ENCODE results near the gene SEMA5B.

The SEMA5B gene, protein sequence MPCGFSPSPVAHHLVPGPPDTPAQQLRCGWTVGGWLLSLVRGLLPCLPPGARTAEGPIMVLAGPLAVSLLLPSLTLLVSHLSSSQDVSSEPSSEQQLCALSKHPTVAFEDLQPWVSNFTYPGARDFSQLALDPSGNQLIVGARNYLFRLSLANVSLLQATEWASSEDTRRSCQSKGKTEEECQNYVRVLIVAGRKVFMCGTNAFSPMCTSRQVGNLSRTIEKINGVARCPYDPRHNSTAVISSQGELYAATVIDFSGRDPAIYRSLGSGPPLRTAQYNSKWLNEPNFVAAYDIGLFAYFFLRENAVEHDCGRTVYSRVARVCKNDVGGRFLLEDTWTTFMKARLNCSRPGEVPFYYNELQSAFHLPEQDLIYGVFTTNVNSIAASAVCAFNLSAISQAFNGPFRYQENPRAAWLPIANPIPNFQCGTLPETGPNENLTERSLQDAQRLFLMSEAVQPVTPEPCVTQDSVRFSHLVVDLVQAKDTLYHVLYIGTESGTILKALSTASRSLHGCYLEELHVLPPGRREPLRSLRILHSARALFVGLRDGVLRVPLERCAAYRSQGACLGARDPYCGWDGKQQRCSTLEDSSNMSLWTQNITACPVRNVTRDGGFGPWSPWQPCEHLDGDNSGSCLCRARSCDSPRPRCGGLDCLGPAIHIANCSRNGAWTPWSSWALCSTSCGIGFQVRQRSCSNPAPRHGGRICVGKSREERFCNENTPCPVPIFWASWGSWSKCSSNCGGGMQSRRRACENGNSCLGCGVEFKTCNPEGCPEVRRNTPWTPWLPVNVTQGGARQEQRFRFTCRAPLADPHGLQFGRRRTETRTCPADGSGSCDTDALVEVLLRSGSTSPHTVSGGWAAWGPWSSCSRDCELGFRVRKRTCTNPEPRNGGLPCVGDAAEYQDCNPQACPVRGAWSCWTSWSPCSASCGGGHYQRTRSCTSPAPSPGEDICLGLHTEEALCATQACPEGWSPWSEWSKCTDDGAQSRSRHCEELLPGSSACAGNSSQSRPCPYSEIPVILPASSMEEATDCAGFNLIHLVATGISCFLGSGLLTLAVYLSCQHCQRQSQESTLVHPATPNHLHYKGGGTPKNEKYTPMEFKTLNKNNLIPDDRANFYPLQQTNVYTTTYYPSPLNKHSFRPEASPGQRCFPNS

DNA sequence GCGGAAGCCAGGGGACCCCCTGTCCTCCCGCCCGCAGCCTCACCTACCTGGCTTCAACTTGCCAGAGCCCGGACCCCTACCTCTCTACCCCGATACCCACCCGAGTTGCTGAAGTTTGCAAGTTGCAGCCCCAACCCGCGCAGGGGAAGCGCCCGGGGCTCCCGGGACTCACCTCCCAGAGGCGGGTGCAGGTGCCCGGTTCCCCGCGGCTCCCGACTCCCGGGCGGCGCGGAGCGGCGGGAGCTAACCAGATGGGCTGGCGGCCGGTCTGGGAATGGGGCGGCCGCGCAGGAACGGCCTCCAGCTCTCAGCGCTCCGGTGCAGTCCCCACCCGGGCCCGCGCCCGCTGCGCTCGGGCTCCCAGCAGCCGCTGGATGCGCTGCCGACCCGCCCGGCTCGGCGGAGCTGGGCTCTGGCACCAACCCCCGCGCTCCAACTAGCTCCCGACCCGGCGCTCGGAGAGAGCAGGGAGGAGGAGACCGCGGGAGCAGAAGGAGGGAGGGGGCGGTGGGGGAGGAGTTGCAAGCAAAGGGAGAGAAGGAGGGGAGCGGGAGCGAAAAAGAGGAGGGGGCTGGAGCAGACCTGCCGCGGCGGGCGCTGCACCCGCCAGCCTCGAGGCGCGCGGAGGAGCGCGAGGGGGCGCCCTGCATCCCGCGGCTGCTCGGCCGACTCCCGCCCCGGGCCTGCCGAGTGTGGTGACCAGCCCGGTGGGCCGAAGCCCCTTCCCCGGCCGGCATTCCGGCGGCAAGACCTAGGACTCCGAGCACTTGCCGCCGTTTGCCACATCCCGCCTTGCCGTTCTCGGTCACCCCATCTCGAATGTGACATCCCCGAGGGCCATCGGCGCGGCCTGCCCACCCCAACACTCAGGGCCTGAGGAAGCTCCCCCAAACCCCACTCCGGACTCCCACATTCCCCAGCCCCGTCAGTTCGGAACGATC is at the start of gene SEMA5B:
Gene SEMA5B (minus strand): TSS at position 472 of the 941 bp plus-strand sequence. CDS start 66,500 bp downstream, outside the sequence.
- no peak for DNase-seq (ENCODE audit: low read depth in 2 of 2)

DNA sequence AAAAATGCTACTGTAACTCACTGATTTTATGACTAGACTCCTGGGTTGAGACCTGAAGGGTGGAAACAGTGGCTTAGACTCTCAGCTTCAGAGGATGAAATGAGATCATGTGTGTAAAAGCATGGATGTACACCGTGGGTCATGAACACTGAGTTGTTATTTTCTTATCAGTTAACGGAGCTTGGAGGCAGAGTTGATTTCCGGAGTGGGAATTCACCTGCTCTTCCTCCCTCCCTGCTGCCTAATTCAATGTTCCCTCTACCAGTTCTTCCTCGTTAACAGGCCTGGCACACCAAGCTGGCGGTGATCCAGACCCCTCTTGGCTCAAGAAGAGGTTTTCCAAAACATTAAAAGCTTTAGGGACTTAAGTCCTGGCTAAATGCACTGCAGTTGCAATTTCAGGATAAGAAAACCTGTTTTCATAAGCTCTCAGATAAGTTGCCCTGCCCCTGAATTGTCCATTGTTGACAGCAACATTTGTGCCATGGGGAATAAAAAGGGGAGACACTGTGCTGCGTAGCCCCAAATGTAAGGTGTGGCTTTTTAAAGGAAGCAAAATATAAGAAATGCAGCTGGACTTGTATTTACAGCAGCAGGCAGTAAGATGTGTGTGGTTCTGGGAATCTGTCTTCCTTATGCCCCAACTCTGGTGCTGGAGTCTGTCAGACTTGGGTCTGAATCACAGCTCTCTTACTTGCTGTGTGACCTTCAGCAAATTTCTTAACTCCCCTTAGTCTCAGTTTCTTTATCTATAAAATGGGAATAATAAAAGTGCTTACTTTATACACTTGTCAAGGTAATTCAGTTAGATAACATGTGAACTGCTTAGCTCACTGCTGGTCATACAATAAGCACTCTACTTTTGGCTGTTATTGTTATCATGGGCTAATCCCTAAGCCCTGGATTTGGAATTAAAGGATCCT is 49.2 kb upstream of the SEMA5B start:
- DNase-seq (ENCODE audit: low read depth in 2 of 2): no peak

DNA sequence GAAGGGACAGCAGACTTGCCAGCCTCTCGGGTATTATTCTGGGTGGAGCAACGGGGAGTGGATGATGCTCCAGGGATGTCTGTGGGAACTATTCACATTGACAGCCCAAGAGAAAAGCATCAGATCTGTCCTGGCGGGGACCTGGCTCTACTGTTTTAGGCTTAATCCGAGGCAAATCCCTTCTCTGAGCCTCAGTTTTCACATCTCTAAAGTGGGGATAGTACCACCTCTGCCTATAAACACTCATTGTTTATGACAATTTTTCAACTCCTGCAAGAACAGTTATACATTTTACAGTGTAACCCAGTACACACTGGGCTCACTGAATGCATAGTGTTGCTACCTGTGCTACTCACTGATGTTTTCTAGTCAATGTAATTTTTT is 48.5 kb upstream of the SEMA5B start:
- no peak for DNase-seq (ENCODE audit: low read depth in 2 of 2)

DNA sequence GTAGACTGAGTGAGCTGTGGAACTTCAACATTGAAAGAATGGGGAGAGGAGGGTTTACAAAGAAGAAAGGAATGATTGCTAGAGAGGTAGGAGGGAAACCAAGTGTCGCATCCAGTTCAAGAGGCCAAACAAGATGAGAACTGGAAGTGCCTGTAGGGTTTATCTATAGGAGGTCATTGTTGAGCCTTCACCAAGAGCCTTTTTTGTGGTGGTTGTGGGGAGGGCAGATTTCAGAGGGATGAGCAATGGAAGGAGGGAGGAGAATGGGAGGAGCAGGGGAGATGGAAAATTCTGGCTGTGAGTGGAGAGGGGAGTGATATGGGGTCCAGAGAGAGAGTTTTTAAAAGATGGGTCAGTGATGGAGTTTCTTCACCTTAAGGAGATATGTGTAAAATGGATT is 47.8 kb upstream of the SEMA5B start:
- no peak for DNase-seq (ENCODE audit: low read depth in 2 of 2)

DNA sequence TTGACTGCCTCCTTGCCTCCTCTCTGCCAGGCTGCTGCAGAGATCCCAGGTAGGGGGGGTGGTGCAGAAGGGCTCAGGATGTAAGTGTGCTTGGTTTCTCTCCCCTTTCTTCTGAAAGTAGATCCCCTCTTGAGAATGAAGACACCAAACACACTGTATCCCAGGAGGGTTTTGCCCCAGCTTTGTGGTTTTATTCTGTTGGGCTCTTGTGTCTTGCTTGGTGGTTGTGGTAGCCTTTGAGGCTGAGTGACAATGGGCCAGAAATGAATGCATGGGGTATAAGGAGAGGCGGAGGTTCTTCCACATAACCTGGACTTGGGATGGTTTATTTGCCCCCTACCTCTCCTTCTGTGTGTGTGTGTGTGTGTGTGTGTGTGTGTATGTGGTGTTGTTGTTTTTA is 45.0 kb upstream of the SEMA5B start:
- no peak for DNase-seq (ENCODE audit: low read depth in 2 of 2)

DNA sequence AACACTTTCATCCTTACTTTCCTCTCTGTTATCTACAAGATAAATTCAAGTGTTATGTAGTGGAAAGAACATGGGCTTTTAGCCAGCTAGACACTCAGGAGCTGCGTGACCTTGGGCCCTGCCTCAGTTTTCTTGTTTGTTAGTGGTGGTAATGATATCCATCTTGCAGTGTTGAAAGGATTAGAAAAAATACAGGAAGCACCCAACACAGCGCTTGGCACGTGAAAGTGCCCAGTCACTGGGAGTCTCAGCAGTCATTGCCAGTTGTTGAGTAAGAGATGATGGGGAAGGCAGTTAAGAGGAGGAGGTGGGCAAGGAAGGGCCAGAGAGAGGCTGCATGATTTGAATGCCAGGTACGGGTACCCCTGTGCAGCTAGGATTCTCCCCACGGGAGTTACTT is 44.6 kb upstream of the SEMA5B start:
- no peak for DNase-seq (ENCODE audit: low read depth in 2 of 2)

DNA sequence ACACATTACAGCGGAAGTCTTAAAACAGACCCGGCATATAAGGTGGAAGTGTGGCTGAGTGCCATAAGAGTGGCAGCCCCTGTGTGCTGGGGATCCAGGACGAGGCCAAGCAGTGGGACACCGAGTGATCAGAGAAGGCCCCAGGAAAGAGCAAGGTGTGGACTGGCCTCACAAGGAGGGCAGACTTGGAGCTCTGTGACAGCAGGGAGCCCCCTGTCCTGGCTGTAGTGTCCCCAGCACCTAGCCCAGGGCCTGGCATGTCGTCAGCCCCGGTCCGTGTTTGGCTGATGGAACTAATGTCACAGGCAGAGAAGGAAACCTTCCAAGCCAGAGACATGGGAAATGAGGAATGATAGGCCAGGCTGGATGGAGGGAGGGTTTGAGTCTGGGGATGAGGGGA is 44.0 kb upstream of the SEMA5B start:
- DNase-seq (ENCODE audit: low read depth in 2 of 2): no peak

DNA sequence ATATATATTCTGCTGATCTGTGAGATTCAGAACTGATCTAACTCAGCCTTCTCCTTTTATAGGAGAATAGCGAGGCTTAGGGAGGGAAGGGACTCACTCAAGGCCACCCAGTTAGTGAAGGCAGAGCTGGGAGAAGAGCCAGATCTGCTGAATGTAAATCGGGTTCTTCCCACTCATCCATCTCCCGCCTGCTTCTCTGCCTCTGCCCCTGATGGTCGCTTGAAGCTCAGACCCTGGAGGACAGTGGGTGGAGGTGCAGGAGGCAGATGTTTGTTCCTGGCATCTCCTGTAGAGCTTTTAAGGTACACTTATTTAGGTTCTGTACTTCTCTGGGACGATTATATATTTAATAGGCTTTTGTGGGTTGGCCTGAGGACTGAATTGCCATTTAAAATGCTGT is 43.6 kb upstream of the SEMA5B start:
- DNase-seq (ENCODE audit: low read depth in 2 of 2): no peak

DNA sequence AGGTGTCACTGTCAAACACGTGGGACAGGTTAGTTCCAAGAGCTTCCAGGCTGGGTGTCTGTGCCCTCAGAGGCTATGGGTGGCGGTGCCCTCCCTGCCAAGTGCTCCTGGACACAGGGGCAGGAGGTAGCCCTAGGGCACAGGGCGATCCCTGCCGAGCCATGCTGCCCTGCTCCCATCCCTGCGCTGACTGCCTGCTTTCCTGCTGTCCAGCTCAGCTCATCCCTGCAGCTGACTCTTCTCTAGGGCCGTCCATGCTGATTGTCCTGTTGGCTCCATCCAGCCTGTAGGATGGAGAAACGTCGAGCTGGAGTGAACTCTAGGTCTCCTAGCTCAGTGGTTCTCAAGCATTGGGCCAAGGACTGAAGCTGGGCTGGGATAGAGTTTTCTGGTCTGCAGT is 42.9 kb upstream of the SEMA5B start:
- DNase-seq (ENCODE audit: low read depth in 2 of 2): no peak

DNA sequence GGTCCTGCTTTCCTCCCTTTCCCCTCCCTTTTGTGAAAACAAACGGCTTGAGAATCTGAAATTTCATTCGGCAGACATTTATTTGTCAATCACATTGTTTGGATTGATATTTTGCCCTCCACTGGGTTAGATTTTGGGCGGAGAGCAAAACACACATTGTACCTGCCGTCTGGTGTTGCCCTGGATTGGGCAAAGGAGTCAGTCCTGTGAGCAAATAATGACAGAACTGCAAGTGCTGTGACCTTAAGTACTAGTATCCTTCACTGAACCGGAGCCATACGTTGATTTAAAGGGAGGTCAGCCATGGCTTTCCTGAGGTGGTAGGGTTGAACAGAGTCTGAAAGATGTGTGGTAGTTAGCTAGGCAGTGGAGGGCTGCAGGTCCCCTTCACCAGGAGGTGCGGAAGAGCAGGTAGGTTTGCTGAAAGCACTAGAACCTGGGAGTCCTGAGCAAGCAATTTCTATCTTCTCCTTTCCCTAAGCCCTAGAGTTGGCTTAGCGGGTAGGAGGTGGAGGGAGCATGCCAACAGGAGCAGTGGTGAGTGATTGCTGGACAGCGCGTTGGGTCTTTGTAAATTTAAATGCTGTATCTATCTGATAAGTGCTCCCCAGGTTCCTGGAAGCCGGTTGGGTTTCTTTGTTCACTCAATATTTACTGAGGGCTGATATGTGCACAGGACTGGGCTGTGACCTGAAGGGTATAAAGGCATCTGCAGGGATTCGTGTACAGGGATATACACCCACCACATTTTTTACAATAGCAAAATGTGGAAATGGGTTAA is 41.2 kb upstream of the SEMA5B start:
- DNase-seq (ENCODE audit: low read depth in 2 of 2): no peak

DNA sequence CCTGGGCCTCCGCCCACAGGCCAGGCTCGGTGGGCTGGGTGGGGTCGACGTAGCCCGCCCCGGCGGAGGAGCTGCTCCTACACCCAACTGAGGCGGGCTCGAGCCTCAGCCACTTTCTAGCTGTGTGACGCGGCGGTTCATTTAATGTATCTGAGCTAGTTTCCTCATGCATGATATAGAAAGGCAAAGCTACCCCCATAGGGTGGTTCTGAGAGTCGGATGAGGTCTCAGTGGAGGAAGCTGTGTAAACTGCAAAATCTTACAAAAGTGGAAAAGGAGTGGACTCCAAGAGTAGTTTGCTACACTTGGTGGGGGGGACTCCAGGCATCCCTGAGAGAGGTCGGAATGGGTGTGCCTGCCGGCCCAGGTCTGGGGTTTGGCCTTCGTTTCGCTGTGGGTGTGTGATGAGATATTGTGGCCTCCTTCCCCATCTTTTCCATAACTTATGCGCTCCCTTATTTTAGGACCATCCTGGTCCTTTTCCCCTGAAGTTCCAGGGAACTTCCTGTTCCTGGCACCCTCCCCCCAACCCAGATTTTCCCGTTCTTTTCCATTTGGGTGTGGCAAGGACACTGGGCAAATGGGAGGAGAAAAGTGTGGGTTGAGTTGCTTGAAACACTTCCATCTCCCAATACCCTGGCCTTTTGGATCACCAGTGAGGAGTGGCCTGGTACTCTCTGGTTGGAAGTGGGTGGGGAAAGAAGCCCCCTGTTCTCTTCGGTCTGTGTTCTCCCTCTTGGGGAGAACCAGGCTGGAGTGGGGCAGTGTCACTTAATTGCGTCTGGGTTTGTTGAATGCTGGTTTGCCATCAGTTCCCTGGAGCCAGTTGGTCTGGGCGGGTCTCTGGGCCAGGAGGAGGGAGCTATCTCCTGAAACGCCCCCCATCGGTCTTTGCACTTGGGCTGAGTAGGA is 40.4 kb upstream of the SEMA5B start:
- DNase-seq (ENCODE audit: low read depth in 2 of 2): peak in 1 of 2 donors; percentile 4

DNA sequence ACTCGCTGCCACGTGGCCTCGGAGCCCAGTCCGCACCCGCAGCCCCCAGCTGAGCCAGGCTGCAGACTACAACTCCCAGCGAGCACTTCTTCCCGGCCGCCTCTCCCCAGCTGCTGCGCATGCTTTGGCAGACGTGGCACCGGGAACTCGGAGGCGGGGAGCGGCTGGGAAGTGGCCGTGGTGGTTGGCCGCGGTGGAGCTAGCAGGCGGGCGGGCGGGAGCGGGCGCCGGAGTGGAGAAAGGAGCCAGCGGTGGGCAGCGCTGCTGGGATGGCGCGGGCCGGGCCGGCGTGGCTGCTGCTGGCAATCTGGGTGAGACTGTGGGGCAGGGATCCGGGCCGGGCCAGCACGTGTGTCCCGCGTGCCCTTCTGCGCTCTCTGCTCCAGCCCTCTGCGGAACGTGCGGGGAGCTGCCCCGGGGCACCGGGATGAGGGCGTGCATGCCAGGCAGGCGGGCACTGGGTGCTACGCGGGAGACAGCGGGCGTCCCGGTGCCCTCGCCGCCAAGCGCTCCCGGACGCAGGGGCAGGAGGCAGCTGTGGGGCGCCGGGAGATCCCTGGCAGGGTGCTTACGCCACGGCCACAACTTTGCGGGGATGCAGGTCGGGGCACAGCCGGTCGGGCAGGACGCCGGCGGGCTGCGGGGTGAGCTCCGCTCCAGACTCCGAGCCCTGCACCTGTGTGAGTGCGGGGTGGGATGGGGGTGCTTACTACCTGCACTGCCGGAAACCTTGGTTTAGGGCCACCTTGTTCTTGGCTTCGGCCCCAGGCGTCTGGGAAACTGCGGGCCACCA is 39.5 kb upstream of the SEMA5B start, which contains the start of gene PDIA5:
Gene PDIA5 (plus strand): TSS at position 130 of the 793 bp plus-strand sequence. CDS start 140 bp downstream, at position 270.
- peak; percentile 5 to 52 for DNase-seq (ENCODE audit: low read depth in 2 of 2)

DNA sequence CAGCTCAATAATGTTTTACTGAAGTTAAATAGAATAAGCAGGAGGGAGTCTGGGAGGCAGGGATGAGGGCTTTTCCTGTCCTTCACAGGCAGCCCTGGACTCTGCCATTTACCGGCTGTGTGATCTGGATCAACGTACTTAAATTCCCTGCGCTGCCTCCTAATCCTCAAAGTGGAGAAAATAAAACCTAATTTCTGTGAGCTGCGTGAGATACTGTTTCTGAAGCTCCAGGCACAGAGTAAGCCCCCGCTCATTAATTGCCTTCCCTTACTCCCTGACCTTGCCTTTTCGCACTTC is 39.0 kb upstream of the SEMA5B start:
- DNase-seq (ENCODE audit: low read depth in 2 of 2): no peak

DNA sequence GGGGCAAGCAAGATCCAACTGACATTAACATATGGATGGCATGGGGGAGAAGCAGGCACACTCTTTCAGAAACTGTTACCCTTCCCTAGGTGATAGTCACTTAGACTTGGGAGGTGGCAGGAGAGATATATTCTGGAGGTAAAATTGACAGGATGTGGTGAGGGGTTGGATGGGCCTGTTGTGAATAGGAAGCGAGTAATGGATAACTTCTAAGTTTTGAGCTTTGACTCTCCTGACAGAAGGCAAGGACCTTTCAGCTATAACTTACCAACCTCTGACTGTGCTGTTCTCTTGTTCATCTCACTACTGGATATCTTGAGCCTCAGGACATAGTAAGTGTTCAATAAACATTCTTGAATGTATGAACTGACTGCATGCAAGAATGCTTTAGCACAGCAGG is 37.4 kb upstream of the SEMA5B start:
- no peak for DNase-seq (ENCODE audit: low read depth in 2 of 2)

DNA sequence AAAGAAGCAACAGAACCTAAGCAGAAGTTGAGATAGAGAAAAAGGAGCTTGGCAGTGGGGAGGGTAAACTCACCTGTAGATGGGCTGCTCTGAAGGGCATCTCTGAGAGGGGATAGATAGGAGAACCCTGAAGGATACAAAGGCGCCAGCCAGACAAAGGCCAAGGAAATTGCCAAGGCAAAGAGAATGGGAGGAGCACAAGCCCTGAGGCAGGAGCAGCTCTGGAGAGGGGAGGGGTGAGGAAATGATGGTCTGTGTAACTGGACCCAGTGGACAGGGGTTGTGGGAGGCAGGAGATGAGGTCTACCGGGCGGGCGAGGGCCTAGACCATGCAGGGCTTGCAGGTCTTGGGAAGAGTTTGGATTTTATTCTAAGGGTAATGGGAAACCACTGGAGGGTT is 36.9 kb upstream of the SEMA5B start:
- DNase-seq (ENCODE audit: low read depth in 2 of 2): no peak

DNA sequence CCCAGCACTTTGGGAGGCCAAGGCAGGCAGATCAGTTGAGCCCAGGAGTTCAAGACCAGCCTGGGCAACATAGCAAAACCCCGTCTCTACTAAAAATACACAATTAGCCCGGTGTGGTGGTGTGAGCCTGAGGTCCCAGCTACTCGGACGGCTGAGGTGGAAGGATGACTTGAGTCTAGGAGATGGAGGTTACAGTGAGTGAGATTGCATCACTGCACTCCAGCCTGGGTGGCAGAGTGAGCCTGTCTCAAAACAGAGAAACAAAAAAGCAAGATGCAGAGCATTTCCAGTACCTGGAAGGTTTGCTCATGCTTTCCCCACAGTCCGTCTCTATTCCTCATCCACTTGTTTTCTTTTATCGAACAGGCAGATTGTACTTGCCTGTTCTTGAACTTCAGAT is 35.5 kb upstream of the SEMA5B start:
- DNase-seq (ENCODE audit: low read depth in 2 of 2): no peak

DNA sequence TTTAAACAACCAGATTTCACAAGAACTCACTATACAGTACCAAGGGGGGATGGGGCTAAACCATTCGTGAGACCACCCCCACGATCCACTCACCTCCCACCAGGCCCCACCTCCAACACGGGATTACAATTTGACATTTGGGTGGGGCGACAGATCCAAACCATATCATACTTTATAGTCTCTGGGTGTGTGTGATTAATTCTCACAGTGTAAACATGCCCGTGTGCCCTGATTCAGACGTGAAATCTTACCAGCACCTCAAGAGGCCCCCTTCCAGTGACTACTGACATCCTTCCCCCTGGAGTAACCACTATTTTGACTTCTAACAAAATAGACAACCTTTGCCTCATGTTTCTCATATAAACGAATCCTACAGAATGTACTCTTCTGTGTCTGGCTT is 34.3 kb upstream of the SEMA5B start:
- no peak for DNase-seq (ENCODE audit: low read depth in 2 of 2)

DNA sequence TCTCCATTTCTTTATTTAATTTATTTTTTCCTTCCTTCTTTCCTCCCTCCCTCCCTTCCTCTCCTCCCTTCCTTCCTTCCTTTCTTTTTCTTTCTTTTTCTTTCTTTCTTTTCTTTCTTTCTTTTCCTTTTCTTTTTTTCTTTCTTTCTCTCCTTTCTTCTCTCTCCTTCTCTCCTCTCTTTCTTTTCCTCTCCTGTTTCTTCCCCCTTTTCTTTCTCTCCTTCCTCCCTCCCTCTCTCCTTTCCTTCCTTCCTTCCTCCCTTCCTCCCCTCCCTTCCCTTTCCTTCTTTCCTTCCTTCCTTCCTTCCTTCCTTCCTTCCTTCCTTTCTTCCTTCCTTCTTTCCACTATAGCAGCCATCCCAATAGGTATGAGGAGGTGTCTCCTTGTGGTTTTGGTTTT is 32.5 kb upstream of the SEMA5B start:
- DNase-seq (ENCODE audit: low read depth in 2 of 2): no peak
